Bronchial epithelial cell (primary cell): Measurements from ENCODE around the gene HS6ST2. TPM values are rescaled to one million over a fixed set of nuclear protein-coding genes. Genes with fewer than 3 reads are reported as not detected.
A peak's percentile ranks its signal among the peaks of the same experiment; 100 is the strongest.

ENCODE experiments used
- DNase-seq: peaks from one replicate; pipeline ENCODE4 v3.0.0-alpha.2; 2010; ENCODE audit warnings: low read depth
- FAIRE-seq: peaks from 2 replicates; lab custom pipeline; 2011; peaks lifted over from hg19 to GRCh38; lab: Jason Lieb, UNC
- H3K27me3 ChIP-seq: 2 replicates; pipeline ENCODE4 v1.5.1; 2011; ENCODE audit warnings: low read length; ENCODE audit not compliant: control insufficient read depth, insufficient read depth
- H3K36me3 ChIP-seq: 2 replicates; pipeline ENCODE4 v1.5.1; 2011; ENCODE audit warnings: low read length; ENCODE audit not compliant: control insufficient read depth, insufficient read depth
- H3K4me3 ChIP-seq: 2 replicates; pipeline ENCODE4 v1.5.1; 2011; ENCODE audit warnings: mild to moderate bottlenecking, low read depth, low read length, control low read depth
- CTCF ChIP-seq: IDR thresholded peaks from 2 replicates; pipeline ENCODE4 v1.5.1; 2011; ENCODE audit warnings: mild to moderate bottlenecking, moderate library complexity, low read length, control low read depth, inconsistent platforms; ENCODE audit not compliant: insufficient read depth, severe bottlenecking
- total RNA-seq: library from RNA; depleted of rRNA; stranded (reverse); fragments of >200 nt; gene quantifications from 2 replicates; pipeline ENCODE4 v1.2.1, GENCODE V29; 2014

Gene HS6ST2
- total RNA-seq, 1 donor from 2014 or later: 16.8 TPM

- Histone ChIP-seq H3K4me3 (no peak overlapping the region), H3K27me3 (no peaks in the 10 kb centered on the region), H3K36me3 (no peaks in the 10 kb centered on the region)
- DNase-seq: no peak
- FAIRE-seq: no peak
- no peak for TF ChIP-seq CTCF
Measured at GRCh38 chrX:132591719-132592275, 366.6 kb downstream of the HS6ST2 start.

- FAIRE-seq: no peak
- H3K4me3 ChIP-seq: no peak overlapping the region
- H3K36me3 ChIP-seq: no peaks in the 10 kb centered on the region
- DNase-seq: no peak
- no peak for TF ChIP-seq CTCF
- H3K27me3 ChIP-seq: no peaks in the 10 kb centered on the region
Measured at GRCh38 chrX:132590350-132591026, 367.9 kb downstream of the HS6ST2 start.

GRCh38 chrX:132584936-132585335 lies 373.5 kb downstream of the HS6ST2 start:
- TF ChIP-seq CTCF: no peak
- no peak for DNase-seq
- FAIRE-seq: no peak

DNA sequence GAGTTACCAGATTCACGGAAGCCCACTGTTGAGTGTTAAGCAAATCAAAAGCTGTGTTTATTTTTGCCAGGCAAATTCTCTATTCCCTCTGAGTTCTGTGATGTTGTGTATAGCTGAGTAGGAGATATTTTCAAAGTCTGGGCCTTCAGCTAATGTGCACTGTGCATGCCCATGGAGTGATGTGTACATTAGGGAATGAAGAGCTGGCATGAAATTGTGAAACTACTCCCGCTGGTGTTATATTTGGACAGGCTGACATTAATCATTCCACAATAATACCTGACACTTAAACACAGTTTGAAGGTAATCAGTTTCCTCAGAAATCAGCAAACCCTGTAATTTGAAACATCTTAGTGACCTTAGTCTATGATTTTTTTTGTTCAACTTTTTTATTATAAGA lies 381.5 kb downstream of the HS6ST2 start:
- DNase-seq: peak; percentile 31

More at GRCh38 chrX:132584936-132585335, 373.5 kb downstream of the HS6ST2 start:
- Histone ChIP-seq H3K4me3 (no peak overlapping the region), H3K36me3 (no peaks in the 10 kb centered on the region), H3K27me3 (no peaks in the 10 kb centered on the region)

More for the DNA sequence above, 381.5 kb downstream of the HS6ST2 start:
- FAIRE-seq: no peak
- Histone ChIP-seq H3K36me3 (no peaks in the 10 kb centered on the region), H3K27me3 (no peaks in the 10 kb centered on the region), H3K4me3 (no peak overlapping the region)
- no peak for TF ChIP-seq CTCF

Other genes with a start within 250 kb of the HS6ST2 start
- gene USP26, start 138.5 kb upstream of the HS6ST2 start, total RNA-seq: not detected in 2 replicates